Middle frontal gyrus (tissue), 1 donor: ENCODE results near the gene RASSF4.

Experiments
- DNase-seq: peaks from one replicate; pipeline ENCODE4 v3.0.0-alpha.2; 2015; ENCODE audit warnings: low spot score; ENCODE audit errors: extremely low spot score

The RASSF4 gene

GRCh38 chr10:44988957-44989585 lies 29.5 kb downstream of the RASSF4 start:
- DNase-seq = no peak

- no peak for DNase-seq
These were observed 30.1 kb downstream of the RASSF4 start for GRCh38 chr10:44989597-44990301.

GRCh38 chr10:44990302-44990655 lies 30.7 kb downstream of the RASSF4 start:
- DNase-seq = no peak

- DNase-seq = no peak
These were observed 31.4 kb downstream of the RASSF4 start for GRCh38 chr10:44990965-44991364.

- no peak for DNase-seq
These were observed 32.0 kb downstream of the RASSF4 start for GRCh38 chr10:44991571-44991970.

GRCh38 chr10:44992070-44992731 lies 32.6 kb downstream of the RASSF4 start:
- DNase-seq = no peak

GRCh38 chr10:44992732-44993225 lies 33.2 kb downstream of the RASSF4 start:
- DNase-seq = no peak

GRCh38 chr10:44993226-44993921 lies 33.8 kb downstream of the RASSF4 start:
- DNase-seq = no peak

- DNase-seq = no peak
These were observed 34.5 kb downstream of the RASSF4 start for GRCh38 chr10:44993922-44994751.

GRCh38 chr10:44994752-44995530 lies 35.3 kb downstream of the RASSF4 start:
- no peak for DNase-seq

GRCh38 chr10:44995581-44995913 lies 35.9 kb downstream of the RASSF4 start:
- no peak for DNase-seq

GRCh38 chr10:44995914-44996669 lies 36.5 kb downstream of the RASSF4 start:
- no peak for DNase-seq

GRCh38 chr10:44997105-44997748 lies 37.6 kb downstream of the RASSF4 start:
- DNase-seq = no peak

GRCh38 chr10:44998146-44998631 lies 38.6 kb downstream of the RASSF4 start:
- DNase-seq = no peak

- DNase-seq = no peak
These were observed 40.6 kb downstream of the RASSF4 start for GRCh38 chr10:45000138-45000751.

GRCh38 chr10:45000752-45001380 lies 41.3 kb downstream of the RASSF4 start, which contains the start of gene ZNF22:
Gene ZNF22 (plus strand): TSS chr10:45000923. CDS start chr10:45003369, 2,446 bp downstream.
- DNase-seq = no peak

- DNase-seq = no peak
These were observed 42.0 kb downstream of the RASSF4 start for GRCh38 chr10:45001381-45002148.
